Uterus (tissue), 2 donors: Measurements from ENCODE around the gene GLP2R.

Experiments used
- POLR2A ChIP-seq, 2 donors: fragments of 450-650 bp; IDR thresholded peaks; one replicate each; pipeline ENCODE4 v1.6.1; 2016; ENCODE audit warnings: antibody characterized with exemption in 2 of 2, mild to moderate bottlenecking in 1 of 2, moderate library complexity in 1 of 2
- TF ChIP-seq, protein P1 (sequence below), 4 experiments: fragments of 200-600 bp in 2 of 4; fragments of 450-650 bp in 2 of 4; sonication (generic) in 2 of 4; IDR thresholded peaks; one replicate each; pipeline ENCODE4 v1.5.1; 2016 to 2019; ENCODE audit warnings: antibody characterized with exemption in 4 of 4, mild to moderate bottlenecking in 2 of 4, moderate library complexity in 1 of 4

DNA sequence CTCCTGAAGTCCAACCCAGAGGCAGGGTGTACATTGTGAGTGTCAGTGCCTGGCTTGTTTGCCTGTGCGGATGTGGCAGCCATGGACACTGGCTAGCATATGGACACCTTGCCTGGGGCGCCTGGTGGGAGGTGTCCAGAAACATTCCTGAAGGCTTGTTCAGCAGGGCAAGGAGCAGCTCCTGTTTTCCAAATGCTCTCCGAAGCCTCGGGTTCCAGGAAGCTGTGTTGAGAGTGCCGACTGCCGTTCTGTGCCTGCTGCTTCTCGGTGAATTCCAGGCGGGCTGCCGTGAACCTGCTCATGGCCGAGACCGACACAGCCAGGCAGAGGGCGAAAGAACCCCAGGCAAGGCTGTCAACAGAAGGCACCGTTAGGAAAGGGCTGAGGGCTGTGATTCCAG lies 23.4 kb upstream of the GLP2R start:
- TF ChIP-seq, protein P1, sequence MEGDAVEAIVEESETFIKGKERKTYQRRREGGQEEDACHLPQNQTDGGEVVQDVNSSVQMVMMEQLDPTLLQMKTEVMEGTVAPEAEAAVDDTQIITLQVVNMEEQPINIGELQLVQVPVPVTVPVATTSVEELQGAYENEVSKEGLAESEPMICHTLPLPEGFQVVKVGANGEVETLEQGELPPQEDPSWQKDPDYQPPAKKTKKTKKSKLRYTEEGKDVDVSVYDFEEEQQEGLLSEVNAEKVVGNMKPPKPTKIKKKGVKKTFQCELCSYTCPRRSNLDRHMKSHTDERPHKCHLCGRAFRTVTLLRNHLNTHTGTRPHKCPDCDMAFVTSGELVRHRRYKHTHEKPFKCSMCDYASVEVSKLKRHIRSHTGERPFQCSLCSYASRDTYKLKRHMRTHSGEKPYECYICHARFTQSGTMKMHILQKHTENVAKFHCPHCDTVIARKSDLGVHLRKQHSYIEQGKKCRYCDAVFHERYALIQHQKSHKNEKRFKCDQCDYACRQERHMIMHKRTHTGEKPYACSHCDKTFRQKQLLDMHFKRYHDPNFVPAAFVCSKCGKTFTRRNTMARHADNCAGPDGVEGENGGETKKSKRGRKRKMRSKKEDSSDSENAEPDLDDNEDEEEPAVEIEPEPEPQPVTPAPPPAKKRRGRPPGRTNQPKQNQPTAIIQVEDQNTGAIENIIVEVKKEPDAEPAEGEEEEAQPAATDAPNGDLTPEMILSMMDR (IDR thresholded peaks at IDR 0.05), result no peak
- TF ChIP-seq POLR2A (IDR thresholded peaks at IDR 0.05), result no peak
